Dendritic cell treated with granulocyte-macrophage colony-stimulating factor and Interleukin-4, amounts not matched to agents 40 ng/mL and 50 ng/mL, for 4 days (primary cell): ENCODE results near the gene GRB14.
A peak's percentile ranks its signal among the peaks of the same experiment; 100 is the strongest.

Experiments used
- H3K27ac Mint-ChIP-seq: one replicate; pipeline ENCODE4 v1.8.0; 2022; ENCODE audit warnings: mild to moderate bottlenecking, mixed read lengths
- H3K27me3 Mint-ChIP-seq: one replicate; pipeline ENCODE4 v1.8.0; 2022; ENCODE audit warnings: mild to moderate bottlenecking, mixed read lengths
- H3K36me3 Mint-ChIP-seq: one replicate; pipeline ENCODE4 v1.8.0; 2022; ENCODE audit warnings: low read depth, mixed read lengths
- H3K4me1 Mint-ChIP-seq: one replicate; pipeline ENCODE4 v1.8.0; 2022; ENCODE audit warnings: low read depth, mixed read lengths
- H3K4me3 Mint-ChIP-seq: one replicate; pipeline ENCODE4 v1.8.0; 2022; ENCODE audit warnings: mild to moderate bottlenecking, moderate library complexity, mixed read lengths
- H3K9me3 Mint-ChIP-seq: one replicate; pipeline ENCODE4 v1.8.0; 2022; ENCODE audit warnings: mixed read lengths
- intact Hi-C: fragments of 100-400 bp; cut with micrococcal nuclease; formaldehyde crosslinking; loops from one replicate; pipeline ENCODE4 v1.15.0; 2022

The GRB14 gene

DNA sequence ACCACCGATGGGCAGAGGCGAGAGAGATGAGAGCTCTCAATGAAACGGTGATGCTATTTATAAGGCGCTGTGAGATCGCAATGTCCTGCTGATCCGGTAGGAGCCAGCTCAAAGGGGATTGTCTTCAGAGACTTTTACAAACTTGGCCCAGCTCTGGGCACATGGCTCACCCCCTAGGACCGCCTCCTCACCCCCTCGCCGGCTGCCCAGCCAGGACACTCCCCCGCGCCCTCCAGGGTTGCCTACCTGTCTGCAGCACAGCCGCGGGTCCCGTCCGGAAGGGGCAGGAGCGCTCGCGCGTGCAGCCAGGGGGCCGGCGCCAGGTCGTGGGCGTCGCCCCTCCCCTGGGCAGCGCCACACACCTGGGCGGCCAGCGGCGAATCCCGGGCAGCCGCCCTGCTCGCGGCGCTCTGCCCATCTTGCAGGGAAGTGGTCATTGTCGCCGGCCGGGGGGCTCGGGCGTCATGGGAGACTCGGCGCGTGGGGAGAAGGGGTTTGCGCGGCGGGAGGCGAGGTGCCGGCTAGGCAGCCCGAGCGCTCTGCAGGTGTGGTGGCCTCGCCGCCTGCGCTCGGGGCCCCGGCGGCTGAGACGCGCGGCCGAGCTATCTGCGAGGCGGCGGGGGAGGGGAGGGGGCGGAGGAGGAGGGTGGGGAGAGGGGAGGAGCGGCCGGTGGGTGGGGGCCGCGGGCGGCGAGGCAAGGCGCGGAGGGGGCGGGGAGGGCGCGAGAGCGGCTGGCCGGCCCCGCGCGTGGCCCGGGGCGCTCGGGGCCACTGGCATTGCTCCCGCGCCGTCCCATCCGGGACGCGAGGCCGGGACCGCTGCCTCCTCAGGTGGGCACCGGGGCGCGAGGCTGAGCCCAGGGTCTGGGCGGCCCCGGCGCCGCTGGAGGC, at the start of gene GRB14:
Gene GRB14, minus strand, starts transcription at position 610 of the 891 bp plus-strand sequence. Its CDS starts 173 bp downstream, at position 437.
- Mint-ChIP-seq H3K4me3 (peak within 1 kb of the TSS; percentile 50), H3K9me3 (no peaks in the 10 kb centered on the region), H3K4me1 (no peaks in the 10 kb centered on the region), H3K27me3 (peaks cover 41% of the 10 kb centered on the region), H3K27ac (no peak within 1 kb of the TSS), H3K36me3 (no peaks in the 10 kb centered on the region)
- intact Hi-C loops: no loop called here

DNA sequence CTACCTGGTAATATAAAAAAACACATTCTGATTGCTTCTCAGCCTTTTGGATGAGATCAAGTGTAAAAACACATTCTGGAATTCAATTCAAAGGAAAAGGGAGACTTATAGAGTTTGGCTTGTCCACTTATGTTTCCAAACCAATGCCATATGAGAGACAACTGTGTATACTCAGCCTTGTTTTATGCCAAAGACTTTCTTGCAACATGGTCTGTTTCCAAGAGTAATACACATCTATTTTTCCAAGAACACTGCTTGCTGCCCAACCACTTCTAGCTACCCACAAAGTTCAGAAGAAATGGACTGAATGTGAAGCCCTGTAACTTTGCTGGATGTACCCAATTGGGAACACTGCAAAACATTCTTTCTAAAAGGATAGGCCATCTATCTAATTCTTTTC, 48.0 kb upstream of the GRB14 start:
- H3K27me3 Mint-ChIP-seq: no peaks in the 10 kb centered on the region
- intact Hi-C loops: no loop called here
- H3K36me3 Mint-ChIP-seq: no peaks in the 10 kb centered on the region
- H3K4me3 Mint-ChIP-seq: no peak overlapping the region
- H3K27ac Mint-ChIP-seq: no peak overlapping the region
- no peaks in the 10 kb centered on the region for H3K9me3 Mint-ChIP-seq
- H3K4me1 Mint-ChIP-seq: no peaks in the 10 kb centered on the region

DNA sequence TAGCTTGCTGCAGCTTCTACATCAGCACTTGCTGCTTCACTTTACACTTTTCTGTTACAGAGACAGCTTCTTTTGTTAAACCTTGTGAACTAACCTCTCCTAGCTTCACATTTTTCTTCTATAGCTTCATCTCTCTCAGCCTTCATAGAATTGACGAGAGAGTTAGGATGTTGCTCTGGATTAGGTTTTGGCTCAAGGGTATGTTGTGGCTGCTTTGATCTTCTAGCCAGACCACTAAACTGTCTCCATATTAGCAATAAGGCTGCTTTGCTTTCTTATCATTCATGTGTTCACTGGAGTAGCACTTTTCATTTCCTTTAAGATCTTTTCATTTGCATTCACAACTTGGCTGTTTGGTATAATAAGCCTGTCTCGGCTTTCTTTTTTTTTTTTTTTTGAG, 46.3 kb upstream of the GRB14 start:
- intact Hi-C loops: no loop called here
- Mint-ChIP-seq H3K36me3 (no peaks in the 10 kb centered on the region), H3K27ac (no peak overlapping the region), H3K4me3 (no peak overlapping the region), H3K9me3 (no peaks in the 10 kb centered on the region), H3K27me3 (no peaks in the 10 kb centered on the region), H3K4me1 (no peaks in the 10 kb centered on the region)

DNA sequence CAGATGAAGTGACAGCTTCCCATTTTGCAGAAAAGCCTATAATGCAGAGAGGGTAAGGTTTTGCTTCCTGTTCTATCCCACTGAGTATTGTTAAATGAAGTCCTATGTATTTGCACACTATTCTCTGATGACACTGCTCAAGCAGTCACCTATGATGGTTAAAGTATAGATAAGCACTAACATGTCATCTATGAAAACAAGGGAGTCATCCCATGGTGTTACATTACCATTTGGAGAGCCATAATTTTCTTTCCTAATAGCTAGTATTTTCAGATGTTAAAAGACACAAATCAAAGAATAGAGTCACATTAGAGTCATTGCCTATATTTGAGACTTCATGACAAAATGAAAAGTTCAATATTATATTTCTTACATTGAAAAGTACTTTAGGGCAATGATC, 42.8 kb upstream of the GRB14 start:
- Mint-ChIP-seq H3K36me3 (no peaks in the 10 kb centered on the region), H3K4me3 (no peak overlapping the region), H3K27ac (no peak overlapping the region), H3K4me1 (no peaks in the 10 kb centered on the region), H3K9me3 (no peaks in the 10 kb centered on the region), H3K27me3 (no peaks in the 10 kb centered on the region)
- intact Hi-C loops: no loop called here

DNA sequence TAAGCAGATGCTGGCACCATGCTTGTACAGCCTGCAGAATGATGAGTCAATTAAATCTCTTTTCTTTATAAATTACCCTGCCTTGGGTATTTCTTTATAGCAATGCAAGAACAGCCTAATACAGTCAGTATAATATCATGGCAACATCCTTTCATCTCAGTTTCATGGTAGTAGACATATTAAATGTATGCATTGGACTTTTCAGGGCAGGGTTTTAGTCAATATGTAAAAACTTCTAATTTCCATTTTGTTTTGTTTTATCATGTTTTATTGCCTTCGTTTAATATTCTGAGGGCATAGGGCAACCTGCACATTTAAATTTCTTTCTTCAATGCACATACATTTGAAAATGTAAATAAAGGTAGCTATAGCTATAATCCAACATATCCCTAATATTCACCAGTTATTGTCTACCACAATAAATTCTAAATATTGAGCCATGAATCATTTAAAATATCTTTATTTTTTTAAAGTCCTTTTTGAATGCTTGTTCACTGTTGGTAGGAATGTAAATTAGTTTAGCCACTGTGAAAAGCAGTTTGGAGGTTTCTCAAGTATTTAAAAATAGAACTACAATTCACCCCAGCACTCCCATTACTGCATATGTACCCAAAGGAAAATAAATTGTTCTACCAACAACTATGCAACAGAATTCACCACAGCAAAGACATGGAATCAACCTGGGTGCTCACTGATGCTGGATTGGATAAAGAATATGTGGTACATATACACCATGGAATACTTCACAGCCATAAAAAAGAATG, 41.8 kb upstream of the GRB14 start:
- Mint-ChIP-seq H3K4me1 (no peaks in the 10 kb centered on the region), H3K27ac (no peak overlapping the region), H3K36me3 (no peaks in the 10 kb centered on the region), H3K27me3 (no peaks in the 10 kb centered on the region), H3K9me3 (no peaks in the 10 kb centered on the region), H3K4me3 (no peak overlapping the region)
- intact Hi-C loops: no loop called here

DNA sequence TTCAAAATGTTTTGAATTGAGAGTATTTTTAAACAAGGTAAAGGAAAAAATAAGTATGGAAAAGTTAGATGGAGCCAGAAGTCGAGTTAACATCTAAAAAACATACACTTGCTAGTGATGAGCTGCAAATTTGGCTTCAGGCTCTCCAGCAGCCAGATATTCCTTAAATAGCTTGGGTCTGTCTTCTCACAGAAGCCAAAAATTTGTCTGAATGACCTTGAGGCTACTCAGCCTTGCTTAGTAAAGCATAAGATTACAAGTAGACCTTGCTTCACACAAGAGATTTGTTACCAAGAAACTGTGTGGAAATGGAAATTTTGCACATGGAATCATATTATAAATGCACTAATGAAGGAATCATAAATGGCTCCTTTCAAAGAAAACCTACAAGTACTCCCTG, 40.8 kb upstream of the GRB14 start:
- intact Hi-C loops: no loop called here
- Mint-ChIP-seq H3K9me3 (no peaks in the 10 kb centered on the region), H3K27ac (no peak overlapping the region), H3K4me1 (no peaks in the 10 kb centered on the region), H3K27me3 (no peaks in the 10 kb centered on the region), H3K36me3 (no peaks in the 10 kb centered on the region), H3K4me3 (no peak overlapping the region)

DNA sequence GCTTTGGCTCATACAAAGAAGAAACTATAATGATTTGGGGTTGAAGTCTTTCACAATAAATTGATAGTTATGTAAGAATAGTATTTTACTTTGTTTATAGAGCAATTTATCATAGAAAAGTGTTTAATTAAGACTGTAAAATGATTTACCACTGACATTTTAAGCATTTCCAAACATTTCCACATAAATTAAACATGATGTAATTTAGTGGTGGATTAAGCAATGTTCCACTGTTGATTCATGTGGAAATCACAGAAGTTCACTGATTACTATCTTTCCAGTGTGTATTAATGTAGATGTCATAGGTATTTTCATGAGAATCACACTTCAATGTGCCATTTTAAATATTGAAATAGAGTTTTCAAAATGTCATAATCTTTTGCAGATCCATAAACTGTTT, 40.1 kb upstream of the GRB14 start:
- Mint-ChIP-seq H3K27ac (no peak overlapping the region), H3K4me3 (no peak overlapping the region), H3K36me3 (no peaks in the 10 kb centered on the region), H3K9me3 (no peaks in the 10 kb centered on the region), H3K27me3 (no peaks in the 10 kb centered on the region), H3K4me1 (no peaks in the 10 kb centered on the region)
- intact Hi-C loops: no loop called here

DNA sequence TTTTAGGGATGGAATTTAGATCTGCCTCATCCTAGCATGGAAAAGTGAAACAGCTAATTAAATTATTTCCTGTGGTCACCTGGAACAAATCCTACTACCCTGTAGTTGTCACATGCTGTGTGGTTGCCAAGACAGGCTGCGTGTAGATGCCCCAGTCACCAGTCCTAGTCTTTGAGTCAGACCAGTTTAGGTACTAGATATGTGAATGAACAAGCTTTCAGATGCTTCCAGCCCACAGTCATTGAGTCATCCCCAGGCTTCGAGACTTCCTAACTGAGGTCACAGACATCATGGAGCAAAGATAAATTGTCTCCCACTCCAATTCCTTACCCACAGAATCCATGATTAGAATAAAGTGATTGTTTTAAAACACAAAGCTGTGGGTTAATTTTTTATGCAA, 35.8 kb upstream of the GRB14 start:
- Mint-ChIP-seq H3K27me3 (no peaks in the 10 kb centered on the region), H3K36me3 (no peaks in the 10 kb centered on the region), H3K4me1 (no peaks in the 10 kb centered on the region), H3K4me3 (no peak overlapping the region), H3K9me3 (no peaks in the 10 kb centered on the region), H3K27ac (no peak overlapping the region)
- intact Hi-C loops: no loop called here

DNA sequence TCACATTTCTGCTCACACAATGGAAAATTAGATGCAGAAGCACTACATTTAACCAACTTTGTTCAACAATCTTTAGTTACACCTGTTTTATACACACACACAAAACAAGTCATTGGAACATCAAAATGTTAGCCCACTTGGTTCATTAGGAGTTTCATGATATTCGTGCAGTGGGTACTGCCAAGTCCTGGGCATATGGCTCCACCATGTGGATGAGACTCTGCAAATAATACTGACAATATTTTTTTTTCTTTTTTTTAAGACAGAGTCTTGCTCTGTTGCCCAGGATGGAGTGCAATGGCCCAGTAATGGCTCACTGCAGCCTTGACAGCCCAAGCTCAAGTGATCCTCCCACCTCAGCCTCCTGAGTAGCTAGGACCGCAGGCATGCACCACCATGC, 34.5 kb upstream of the GRB14 start:
- intact Hi-C loops: no loop called here
- Mint-ChIP-seq H3K4me1 (no peaks in the 10 kb centered on the region), H3K36me3 (no peaks in the 10 kb centered on the region), H3K27ac (no peak overlapping the region), H3K27me3 (no peaks in the 10 kb centered on the region), H3K4me3 (no peak overlapping the region), H3K9me3 (peaks cover 7% of the 10 kb centered on the region)

DNA sequence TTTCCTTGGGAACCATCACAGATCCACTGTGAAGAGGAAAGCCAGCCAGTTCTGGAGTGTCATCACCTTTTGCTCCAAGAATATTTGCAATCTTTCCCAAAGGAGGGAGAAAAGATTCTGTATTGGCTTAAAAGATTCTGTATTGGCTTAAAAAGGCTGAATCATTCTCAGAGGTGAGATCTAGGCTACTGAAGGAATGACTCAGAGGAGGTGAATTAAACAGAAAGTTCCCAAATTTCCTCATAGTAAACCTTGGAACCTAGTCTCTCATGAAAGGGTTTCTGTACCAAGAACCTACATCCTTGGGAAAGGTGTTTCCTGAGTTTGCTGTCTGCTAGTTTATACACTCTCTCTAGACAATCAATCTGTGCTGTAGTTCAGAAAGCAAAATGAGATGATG, 34.1 kb upstream of the GRB14 start:
- no peaks in the 10 kb centered on the region for H3K4me1 Mint-ChIP-seq
- no peaks in the 10 kb centered on the region for H3K36me3 Mint-ChIP-seq
- H3K9me3 Mint-ChIP-seq: peaks cover 11% of the 10 kb centered on the region
- no peaks in the 10 kb centered on the region for H3K27me3 Mint-ChIP-seq
- H3K27ac Mint-ChIP-seq: no peak overlapping the region
- intact Hi-C loops: no loop called here
- H3K4me3 Mint-ChIP-seq: no peak overlapping the region

DNA sequence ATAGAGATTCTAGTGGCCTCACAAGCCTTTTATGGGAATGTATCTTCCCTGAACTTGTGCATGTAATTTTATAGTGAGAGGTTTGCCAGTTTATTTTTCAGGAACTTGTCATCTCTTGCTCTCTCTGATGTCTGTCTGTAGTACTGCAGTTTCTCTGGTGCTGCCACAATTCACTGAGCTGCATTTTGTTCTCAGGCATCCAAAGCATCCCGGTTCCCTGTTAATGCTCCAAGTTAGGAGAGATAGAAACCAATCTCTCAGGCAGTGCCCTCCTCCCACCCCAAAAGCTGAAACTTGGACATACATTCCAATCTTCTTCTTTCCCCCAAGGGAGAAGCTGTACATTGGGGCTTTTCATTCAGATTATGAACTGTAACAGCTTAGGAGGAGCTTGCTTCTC, 30.1 kb upstream of the GRB14 start:
- H3K4me1 Mint-ChIP-seq: no peaks in the 10 kb centered on the region
- no peaks in the 10 kb centered on the region for H3K36me3 Mint-ChIP-seq
- peaks cover 18% of the 10 kb centered on the region for H3K9me3 Mint-ChIP-seq
- H3K27ac Mint-ChIP-seq: no peak overlapping the region
- no peak overlapping the region for H3K4me3 Mint-ChIP-seq
- no peaks in the 10 kb centered on the region for H3K27me3 Mint-ChIP-seq
- intact Hi-C loops: no loop called here

DNA sequence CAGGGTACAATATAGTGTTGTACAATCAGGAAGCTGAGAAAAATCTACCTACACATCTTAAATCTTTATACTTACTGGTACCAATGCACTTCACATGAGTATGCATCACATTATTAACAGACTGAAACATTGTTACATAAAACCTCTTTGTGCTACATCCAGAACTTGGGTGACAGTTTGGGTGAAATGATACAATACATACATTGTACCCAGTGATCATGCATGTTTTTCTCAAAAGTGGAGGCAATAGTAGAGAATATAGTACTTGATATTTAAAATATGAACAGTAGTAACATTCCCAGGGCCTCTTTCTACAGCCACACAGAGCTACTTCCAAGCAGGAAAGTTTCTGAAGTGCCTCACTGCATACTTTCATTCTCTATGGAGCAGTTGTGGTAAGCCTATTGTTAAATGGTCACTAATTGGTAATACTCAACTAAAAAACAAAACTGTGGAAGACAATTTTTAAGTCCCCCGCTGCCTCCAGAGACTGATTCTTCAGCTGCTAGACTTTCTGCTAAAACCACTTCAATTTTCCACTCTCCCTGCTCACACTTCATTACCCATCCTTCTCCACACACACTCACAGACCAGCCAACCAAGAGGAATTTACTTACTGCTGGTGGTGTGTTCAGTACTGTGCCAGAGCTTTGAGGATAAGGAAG, 22.9 kb upstream of the GRB14 start:
- no peaks in the 10 kb centered on the region for H3K36me3 Mint-ChIP-seq
- no peak overlapping the region for H3K4me3 Mint-ChIP-seq
- H3K4me1 Mint-ChIP-seq: no peaks in the 10 kb centered on the region
- intact Hi-C loops: no loop called here
- no peak overlapping the region for H3K27ac Mint-ChIP-seq
- no peaks in the 10 kb centered on the region for H3K9me3 Mint-ChIP-seq
- no peaks in the 10 kb centered on the region for H3K27me3 Mint-ChIP-seq

DNA sequence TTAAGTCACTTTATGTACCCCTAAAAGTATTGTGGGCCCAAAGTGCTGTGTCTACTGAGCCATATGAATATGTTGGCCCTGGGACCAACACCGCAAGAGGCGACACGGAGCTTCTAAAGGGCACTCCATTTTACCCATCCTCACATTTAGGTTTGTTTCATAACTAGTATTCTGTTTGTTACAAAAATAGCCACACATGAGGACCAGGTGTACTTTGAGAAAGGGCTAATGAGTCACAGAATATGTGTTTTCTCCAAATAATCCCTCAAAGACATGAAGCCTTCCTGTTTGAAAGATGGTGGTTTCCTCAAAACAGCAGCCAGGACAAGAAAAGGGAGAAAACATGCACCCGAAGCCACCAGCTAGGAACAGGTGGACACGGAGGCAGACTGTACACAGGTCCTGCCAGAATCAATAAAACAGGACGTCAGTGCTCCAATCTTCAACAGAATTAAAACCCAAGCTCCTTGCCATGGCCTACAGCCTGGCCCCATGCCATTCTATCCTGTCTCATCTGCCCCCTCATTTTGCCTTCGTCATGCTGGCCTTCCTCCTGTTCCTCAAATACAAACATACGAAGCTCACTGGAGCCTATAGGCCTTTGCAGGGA, 21.8 kb upstream of the GRB14 start:
- H3K4me1 Mint-ChIP-seq: no peaks in the 10 kb centered on the region
- no peaks in the 10 kb centered on the region for H3K27me3 Mint-ChIP-seq
- no peaks in the 10 kb centered on the region for H3K36me3 Mint-ChIP-seq
- no peak overlapping the region for H3K4me3 Mint-ChIP-seq
- H3K27ac Mint-ChIP-seq: no peak overlapping the region
- intact Hi-C loops: no loop called here
- H3K9me3 Mint-ChIP-seq: no peaks in the 10 kb centered on the region

DNA sequence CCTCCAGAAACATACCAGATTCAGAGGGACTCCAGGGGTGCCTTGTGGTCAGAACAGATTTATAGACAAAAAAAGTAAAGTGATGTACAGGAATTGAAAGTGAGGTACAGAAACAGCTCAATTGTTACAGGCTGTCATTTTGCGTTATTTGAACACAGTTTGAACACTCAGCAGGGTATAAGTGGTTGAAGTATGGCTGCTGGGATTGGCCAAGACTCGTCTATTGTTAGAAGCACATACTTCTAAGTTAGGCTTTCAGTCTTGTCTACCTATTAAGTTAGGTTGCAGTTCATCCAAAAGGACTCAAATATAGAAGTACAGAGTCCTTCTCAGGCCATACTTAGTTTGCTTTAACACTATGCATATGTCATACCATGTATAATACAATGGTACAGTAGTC, 21.0 kb upstream of the GRB14 start:
- no peaks in the 10 kb centered on the region for H3K4me1 Mint-ChIP-seq
- H3K27ac Mint-ChIP-seq: no peak overlapping the region
- no peaks in the 10 kb centered on the region for H3K27me3 Mint-ChIP-seq
- intact Hi-C loops: no loop called here
- no peaks in the 10 kb centered on the region for H3K36me3 Mint-ChIP-seq
- no peak overlapping the region for H3K4me3 Mint-ChIP-seq
- no peaks in the 10 kb centered on the region for H3K9me3 Mint-ChIP-seq
